ENCODE results near the gene P2RX7.

The P2RX7 gene

DNA sequence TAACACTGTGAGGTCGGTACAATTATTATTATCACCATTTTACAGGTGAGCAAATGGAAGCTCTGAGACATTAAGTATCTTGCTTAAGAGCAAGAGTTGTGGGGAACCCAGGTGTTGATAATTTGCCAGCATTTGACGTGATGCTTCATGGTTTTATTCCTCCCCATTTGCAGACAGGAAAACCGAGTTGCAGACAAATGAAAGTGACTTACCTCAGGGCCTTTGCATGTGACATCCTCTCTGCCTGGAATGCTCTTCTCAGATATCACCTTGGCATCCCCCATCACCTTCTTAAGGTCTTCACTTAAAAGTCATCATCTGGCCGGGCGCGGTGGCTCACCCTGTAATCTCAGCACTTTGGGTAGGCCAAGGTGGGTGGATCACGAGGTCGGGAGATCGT lies 21.0 kb upstream of the P2RX7 start:
- no peak for DNase-seq

DNA sequence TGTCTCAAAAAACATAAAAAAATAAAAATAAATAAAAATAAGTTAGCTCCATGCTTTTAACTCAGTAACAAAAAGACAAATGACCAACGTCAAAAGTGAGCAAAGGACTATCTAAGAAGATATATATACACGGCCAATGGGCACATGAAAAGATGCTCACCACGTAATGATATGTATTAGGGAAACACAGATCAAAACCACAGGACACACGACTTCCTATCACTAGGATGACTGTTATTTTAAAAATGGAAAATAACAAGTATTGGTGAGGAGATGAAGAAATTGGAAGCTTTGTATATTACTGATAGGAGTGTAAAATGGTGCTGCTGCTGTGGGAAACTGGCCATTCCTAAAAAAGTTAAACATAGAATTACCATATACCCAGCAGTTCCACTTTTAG lies 20.2 kb upstream of the P2RX7 start:
- no peak for DNase-seq

DNA sequence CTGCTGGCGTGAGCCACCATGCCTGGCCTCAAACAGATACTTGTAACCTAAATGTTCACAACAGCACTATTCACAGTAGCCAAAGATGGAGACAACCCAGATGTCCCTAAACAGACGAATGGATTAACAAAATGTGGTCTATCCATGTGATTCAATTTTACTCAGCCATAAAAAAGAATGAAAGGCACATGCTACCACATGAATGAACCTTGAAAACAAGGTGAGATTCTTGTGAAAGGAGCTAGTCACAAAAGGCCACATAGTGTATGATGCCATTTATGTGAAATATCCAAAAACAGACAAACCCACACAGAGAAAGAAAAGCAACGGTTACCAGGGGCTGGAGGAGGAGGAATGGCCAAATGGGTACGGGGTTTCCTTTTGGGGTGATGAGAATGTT lies 19.6 kb upstream of the P2RX7 start:
- DNase-seq, result no peak

DNA sequence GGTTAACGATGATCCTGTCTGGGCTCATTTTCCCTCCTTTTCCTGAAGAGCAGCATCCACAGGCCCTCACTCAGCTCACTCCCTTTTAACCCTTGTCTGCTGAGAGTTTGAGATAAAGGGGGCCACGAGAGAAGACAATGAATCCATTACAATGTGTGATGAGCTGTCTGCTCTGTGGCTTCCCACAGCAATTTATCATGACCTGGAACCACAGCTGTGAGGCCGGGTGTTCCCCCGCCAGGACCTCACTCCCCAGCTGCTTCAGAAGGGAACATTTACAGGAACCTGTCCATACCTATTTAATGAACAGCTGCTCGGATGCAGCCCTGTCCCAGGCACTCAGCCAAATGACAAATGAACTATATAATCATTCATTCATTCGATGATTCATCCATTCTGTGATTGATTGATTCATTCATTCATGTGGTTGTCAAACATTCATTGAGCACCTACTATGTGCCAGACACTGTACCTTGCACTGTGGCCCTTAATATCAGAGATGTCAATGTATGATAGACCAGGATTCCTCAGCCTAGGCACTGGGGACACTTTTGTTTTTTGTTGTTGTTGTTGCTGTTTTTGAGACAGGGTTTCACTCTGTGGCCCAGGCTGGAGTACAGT lies 18.5 kb upstream of the P2RX7 start:
- no peak for DNase-seq

DNA sequence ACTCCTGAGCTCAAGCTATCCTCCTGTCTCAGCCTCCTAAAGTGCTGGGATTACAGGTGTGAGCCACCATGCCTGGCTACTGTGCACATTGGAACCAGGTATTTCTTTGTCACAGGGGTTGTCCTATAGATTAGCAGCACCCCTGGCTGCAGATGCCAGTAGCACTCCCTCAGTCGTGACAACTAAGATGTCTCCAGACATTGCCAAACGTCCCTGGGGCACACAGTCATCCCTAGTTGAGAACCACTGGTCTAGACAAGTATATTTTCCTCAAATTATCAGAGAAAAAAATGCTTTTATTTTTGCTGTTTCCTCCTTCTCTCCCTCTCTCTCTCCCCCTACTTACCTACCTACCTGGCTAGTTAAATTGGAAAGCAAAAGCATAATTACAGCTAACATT lies 17.9 kb upstream of the P2RX7 start:
- no peak for DNase-seq

DNA sequence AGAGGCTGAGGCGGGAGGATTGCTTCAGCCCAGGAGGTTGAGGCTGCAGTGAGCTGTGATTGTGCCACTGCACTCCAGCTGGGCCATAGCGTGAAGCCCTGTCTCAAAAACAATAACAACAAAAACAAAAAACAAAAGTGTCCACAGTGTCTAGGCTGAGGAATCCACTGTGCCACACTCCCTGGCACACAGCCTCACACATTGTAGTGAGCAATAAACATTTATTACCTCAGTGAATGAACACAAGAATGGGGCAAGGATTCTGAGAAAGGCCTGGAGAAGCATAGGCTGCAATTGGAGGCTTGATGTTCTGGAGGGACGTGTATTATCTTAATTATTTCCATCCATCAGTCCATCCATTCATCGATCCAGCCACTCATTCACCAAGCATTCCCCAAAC lies 17.1 kb upstream of the P2RX7 start:
- no peak for DNase-seq

DNA sequence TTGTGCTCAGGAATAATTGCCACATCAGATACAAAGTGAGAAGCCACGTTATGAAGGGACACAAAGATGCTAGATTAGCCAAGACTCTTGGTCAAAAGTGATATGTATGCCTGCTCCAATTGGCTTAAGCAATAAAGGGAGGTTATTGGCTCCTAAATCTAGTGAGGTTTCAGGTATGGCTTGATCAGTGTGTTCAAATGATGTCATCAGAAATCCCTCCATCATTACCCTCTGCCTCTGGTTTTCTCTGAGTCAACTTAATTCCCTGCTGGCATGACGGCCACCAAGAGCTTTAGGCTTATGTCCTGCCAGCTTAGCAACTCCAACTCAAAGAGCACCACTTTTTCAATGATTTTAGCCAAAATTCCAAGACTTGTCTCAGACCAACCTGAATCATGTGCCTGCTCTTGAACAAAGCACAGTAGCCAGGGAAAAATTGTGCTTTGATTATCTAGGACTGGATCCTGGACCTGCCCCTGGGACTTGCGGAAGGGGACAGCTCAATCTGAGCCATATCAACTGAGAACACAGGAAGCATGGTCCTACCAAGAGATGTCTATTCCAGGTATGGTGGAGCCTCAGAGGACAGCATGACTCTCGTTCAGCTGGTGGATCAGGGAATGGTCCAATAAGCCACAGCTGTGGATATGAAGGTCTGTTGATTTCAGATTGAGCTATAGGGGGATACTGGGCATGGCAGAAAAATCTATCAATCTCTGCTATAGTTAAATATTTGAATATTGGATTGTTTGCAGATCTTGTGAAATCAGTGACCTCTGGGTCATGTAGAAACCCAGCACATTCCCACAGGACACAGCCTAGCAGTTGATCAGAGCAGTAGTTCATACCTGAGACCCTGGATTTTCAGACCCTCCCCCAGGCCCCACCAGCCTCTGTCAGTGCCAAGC lies 16.1 kb upstream of the P2RX7 start:
- DNase-seq, result no peak

DNA sequence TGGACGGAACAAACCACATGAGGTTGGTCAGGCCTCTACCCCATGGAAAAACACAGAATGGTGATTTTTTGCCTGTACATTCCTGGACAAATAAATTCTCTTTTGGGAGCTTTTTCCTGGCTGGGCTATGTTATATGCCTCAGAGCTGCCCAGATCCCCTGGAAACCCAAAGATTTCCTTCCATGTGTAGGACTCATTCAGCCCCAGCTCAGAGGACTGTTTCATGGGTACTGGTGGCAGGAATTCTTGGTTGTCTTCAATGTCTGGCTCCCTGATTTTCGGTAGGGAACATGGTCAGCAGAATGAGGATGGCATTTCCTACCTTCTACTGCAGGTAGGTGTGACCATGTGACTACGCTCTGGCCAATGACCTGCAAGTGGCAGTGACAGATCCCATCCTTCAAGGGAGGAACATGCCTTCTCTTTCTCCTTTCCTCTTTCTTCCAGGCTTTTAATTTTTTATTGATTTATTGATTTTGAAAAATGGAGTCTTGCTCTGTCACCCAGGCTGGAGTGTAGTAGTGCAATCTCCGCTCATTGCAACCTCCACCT lies 15.4 kb upstream of the P2RX7 start:
- DNase-seq, result no peak

DNA sequence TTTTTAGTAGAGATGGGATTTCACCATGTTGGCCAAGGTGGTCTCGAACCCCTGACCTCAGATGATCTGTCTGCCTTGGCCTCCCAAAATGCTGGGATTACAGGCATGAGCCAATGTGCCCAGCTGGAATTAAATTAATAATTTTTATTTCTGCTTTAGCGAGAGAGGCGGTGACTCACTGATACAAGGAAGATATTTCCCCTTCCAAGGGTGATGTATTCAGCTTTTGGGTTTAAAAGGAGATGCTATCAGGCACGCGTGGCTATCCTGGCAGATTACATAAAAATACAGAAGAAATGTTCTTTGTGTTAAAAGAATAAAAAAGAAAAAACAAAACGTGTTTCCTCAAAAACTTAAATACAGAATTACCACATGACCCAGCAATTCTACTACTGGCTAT lies 12.4 kb upstream of the P2RX7 start:
- DNase-seq, result no peak

DNA sequence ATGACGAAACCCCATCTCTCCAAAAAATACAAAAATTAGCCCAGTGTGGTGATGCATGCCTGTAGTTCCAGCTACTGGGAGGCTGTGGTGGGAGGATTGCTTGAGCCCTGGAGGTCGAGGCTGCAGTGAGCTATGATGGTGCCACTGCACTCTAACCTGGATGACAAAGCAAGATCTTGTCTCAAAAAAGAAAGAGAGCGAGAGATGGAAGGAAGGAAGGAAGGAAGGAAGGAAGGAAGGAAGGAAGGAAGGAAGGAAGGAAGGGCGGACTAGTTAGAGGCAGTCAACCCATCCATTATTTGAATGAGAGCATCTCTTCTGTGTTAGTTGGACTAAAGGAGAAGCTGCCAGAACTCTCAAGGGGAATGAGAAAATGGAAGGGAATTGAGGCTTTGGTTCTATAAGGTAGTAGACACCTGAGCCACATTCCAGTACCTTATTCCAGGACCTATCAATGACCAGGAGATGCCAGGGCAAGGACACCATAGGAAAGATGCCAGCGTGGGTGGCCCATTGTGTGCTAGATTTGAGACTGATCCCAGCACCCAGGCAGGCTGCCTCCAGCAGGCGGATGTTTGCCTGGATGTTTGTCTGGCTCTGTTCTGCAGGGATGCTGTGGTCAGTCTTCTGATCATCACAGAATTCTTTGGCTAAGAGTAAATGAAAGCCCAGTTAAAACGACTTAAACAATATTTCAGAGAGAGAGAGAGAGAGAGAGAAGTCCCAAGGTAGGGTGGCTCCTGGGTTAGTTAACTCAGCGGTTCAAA lies 11.5 kb upstream of the P2RX7 start:
- DNase-seq, result no peak

DNA sequence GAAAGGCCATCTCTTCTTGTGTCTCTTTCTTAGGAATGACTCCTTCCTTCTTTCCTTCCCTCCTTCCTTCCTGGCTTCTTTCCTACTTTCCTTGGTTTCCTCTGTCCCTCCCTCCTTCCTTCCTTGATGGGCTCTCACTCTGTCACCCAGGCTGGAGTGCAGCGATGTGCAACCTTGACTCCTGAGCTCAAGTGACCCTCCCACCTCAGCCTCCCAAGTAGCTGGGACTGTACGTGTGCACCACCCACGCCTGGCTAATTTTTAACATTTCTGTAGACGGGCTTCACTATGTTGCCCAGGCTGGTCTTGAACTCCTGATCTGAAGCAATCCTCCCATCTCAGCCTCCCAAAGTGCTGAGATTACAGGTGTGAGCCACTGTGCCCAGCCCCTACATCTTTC lies 10.9 kb upstream of the P2RX7 start:
- no peak for DNase-seq

DNA sequence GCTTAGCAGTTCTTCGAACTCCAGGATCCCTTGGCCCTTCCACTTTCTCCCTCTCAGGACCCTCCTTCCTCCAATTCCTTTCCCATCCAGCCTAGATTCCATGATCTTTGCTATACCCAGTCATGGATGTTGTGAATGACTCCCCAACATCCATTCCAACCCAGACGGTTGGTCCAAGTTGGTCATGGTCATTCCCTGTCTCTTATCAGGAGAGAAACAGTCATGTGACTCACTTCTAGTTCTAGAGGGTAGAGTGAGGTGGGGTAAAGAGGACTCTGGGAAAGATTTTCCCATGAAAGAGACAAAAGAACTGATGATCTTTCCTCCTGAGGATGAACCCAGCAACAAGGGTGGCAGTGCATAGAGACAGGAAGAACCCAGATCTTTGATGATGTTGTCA lies 9.2 kb upstream of the P2RX7 start:
- DNase-seq, result no peak

DNA sequence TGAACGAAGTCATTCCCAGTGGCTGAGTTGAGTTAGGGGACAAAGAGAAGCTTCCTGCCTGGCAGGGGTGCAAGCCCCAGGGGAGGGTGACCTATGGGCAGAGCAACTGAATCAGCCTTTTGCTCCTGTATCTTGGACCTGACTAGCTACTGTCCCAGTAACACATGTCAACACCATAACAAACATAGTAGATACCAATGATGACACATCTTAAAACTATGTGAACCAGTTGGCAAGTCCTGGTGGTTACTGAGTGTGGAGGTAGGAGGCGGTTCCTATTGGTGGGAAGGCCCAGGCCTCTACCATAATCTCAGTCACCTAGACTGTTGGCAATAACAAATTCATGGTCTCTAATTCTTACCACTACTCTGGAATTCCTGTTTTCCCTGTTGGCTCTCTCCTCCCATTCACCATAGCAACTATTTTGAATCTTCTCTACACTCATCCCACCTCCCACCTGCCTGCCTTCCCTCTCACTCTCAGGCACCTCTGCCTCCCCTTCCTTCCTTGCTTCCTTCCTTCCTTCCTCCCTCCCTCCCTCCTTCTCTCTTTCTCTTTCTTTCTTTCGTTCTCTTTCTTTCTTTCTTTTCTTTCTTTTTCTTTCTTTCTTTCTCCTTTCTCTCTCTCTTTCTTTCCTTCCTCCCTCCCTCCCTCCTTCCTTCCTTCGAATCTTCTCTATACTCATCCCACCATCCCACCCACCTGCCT lies 8.1 kb upstream of the P2RX7 start:
- no peak for DNase-seq

DNA sequence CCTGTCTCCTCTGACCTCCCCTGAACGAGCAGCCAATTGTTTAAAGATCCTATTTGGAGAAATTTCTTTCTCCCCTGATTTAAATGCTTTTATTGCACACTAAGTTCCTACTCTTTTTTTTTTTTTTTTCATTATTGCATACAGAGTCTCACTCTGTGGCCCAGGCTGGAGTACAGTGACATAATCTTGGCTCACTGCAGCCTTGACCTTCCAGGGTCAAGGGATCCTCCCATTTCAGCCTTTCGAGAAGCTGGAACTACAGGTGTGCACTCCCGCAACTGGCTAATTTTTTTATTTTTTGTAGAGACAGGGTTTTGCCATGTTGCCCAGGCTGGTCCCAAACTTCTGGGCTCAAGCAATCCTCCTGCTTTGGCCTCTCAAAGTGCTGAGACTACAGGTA lies 5.2 kb upstream of the P2RX7 start:
- no peak for DNase-seq

DNA sequence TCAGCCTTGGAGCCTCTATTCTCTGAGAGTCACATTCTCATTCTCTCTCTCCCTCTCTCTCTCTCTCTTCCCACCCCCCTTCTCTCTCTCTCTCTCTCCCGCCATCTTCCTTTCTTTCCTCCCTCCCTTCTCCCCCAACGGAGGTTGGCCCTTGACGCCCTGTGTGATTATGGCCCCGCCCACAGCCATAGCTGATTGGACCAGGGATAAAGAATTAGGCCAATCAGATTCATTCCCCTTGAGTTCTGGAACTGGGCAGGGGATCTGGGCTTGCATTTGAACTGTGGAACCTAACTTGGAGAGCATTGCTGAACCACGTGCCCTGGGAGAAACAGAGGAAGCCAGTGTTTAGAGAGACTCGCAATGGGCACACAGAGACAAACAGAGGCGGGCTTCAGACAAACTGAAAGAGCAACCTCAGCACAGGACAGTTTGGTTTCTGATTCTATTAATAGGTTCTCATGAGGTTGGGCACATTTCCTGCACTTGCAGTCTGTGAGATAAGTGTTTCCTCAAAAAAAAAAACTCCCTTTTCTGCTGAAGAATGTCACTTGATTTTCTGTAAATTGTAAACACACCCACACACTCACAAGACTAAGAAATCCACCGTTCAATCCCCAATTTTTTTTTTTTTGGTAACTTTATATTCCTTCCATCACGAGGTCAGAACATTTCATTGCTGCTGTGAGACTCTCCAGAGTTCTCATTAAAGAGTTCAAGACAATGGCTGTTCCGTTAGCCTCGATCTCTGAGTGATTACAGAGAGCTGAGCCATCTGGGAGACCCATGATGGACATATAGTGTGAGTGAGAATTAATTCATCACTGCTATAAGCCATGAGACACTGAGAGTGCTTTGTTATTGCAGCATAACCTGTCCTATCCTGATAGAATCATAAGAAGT lies 3.5 kb upstream of the P2RX7 start:
- no peak for DNase-seq

DNA sequence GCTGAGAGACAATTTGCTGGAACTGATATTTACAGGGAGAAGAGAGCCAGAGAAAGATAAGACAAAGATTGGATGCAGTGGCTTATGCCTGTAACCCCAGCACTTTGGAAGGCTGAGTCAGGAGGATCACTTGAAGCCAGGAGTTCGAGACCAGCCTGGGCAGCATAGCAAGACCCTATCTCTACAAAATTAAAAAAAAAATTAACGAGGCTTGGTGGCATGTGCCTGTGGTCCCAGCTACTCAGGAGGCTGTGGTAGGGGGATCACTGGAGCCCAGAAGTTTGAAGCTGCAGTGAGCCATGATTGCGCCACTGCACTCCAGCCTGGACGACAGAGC lies 2.9 kb upstream of the P2RX7 start:
- no peak for DNase-seq

DNA sequence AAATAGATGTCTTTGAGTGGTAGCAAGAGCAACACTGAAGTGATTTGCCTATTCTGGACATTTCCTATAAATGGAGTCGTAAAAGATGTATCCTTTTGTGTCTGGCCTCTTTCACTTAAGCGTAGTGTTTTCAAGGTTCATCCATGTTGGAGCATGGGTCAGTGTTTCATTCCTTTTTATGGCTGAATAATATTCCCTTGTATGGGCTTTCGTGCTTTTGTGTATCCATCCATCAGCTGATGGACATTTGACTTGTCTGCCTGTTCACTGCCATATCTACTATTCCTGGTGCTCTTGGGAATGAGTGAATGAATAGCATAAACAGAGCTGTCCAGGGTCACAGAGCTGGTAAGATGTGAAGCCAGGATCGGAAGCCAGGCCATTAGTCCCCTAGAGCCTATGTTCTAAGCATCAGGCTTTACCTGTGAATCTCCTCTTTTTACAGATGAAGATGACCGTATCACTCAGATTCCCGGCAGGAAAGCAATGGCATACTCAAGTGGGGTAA lies 1.8 kb upstream of the P2RX7 start:
- no peak for DNase-seq

DNA sequence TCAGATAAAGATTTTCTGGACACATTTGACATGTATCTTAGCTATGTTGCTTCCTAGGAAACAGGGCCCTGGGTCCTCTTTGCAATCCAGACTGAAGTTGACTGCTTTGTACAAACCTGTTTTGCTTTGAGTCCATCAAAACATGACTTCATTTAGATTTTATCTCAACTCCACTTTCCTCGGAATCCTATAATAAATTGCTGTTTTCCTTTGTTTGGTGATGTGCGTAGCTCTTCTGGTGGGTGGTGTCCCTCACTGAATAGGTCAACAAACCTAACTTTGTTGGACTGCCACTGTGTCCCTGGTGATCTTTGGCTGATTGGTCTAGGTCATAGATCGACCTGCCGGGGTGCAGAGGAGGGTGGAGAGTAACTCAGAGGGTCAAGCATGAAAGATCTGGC lies 735 bp upstream of the P2RX7 start:
- no peak for DNase-seq

DNA sequence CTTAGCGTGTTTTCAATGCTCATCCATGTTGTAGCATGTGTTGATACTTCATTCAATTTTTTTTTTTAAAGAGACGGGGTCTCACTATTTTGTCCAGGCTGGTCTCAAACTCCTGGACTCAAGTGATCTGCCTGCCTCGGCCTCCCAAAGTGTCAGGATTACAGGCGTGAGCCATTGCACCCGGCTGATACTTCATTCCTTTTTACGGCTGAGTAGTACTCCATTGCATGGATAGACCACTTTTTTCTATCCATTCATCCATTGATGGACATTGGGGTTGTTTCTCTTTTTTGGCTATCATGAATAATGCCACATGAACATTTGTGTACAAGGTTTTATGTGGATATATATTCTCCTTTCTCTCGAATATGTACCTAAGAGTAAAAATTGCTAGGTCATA lies 1.2 kb downstream of the P2RX7 start:
- no peak for DNase-seq

DNA sequence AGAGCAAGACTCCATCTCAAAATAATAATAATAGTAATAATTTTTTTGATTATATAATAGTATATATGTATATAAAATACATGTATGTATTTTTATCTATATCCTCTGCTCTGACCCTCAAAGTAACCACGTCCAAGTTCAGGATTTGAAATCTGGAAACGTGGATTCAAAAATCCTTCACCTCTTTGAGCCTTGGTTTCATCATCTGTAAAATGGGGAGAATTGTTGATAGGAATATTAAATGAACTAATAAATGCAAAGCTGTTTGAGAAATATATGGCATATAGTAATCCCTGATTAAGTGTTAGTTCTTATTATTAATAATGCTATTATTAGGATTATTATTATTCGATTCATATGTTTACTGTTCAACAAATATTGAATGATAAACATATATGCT lies 2.6 kb downstream of the P2RX7 start:
- no peak for DNase-seq

DNA sequence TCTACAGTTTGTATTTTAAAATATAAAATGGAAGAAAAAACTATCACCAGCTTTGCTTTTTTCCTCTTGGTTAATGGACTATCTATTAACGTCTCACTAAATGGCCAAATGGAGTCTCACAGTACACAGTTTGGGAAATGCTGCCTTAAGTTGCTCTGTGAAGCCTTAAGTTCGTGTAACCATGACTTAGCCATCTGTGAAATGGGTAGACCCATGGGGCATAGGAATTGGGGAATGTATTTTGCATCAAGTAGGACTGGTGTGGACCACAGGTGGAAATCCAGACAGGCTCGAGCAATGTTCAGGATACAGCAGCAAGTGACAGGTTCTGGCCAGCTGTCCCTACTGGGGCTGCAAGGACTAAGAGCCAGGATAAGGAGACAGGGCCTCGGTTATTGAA lies 4.8 kb downstream of the P2RX7 start:
- no peak for DNase-seq

DNA sequence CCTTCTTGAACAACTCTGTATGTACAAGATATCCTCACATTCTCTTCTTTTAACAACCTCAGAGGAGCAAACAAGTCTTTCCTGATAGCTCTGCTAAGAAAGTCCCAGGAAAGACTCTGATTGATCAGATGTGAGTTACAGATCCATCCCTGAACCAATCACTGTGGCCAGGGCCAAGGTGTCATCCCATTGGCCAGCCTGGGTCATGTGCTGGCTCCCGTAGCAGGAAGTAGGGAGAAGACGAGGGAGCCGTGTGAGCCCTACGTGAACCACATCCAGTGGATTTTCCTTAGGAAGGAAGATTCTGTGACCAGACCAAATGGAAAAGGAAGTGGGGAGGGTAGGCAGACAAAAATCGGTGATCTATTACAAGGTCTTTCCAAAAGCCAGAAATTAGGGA lies 5.6 kb downstream of the P2RX7 start:
- DNase-seq, result no peak

Data from NCI-H2107 (cell line).